HT-29 (cell line): ENCODE results near the gene BANK1. TPM values are rescaled to one million over a fixed set of nuclear protein-coding genes. Genes with fewer than 3 reads are reported as not detected.

Experiments
- DNase-seq: peaks from one replicate; pipeline ENCODE4 v3.0.0-alpha.2; 2015; ENCODE audit warnings: low spot score
- total RNA-seq: library from RNA; depleted of rRNA; stranded (reverse); fragments of >200 nt; shearing (Covaris generic); gene quantifications from 2 replicates; pipeline ENCODE4 v1.2.3, GENCODE V29; 2014; rRNA removed

The BANK1 gene
- 0.21 and 0.43 TPM in 2 replicates for total RNA-seq

- peak; percentile 31 for DNase-seq
Observed at GRCh38 chr4:101790521-101791181, at the start of gene BANK1. TSS of gene BANK1 (plus strand) at chr4:101790730. CDS start at chr4:101790881, 151 bp downstream.

GRCh38 chr4:101753721-101754120 is 36.8 kb upstream of the BANK1 start:
- DNase-seq: no peak

- no peak for DNase-seq
Observed at GRCh38 chr4:101756181-101756580, 34.3 kb upstream of the BANK1 start.

GRCh38 chr4:101761405-101761804 is 29.1 kb upstream of the BANK1 start:
- DNase-seq: no peak

GRCh38 chr4:101762025-101762424 is 28.5 kb upstream of the BANK1 start:
- no peak for DNase-seq

GRCh38 chr4:101762534-101762933 is 28.0 kb upstream of the BANK1 start:
- DNase-seq: no peak

GRCh38 chr4:101763576-101763975 is 27.0 kb upstream of the BANK1 start:
- no peak for DNase-seq

- DNase-seq: peak; percentile 64
Observed at GRCh38 chr4:101774807-101775206, 15.7 kb upstream of the BANK1 start.

- DNase-seq: no peak
Observed at GRCh38 chr4:101777431-101777830, 13.1 kb upstream of the BANK1 start.

GRCh38 chr4:101780284-101780683 is 10.2 kb upstream of the BANK1 start:
- DNase-seq: no peak

- DNase-seq: no peak
Observed at GRCh38 chr4:101782546-101782945, 8.0 kb upstream of the BANK1 start.

GRCh38 chr4:101784957-101785356 is 5.6 kb upstream of the BANK1 start:
- no peak for DNase-seq

- DNase-seq: no peak
Observed at GRCh38 chr4:101785486-101785885, 5.0 kb upstream of the BANK1 start.

- no peak for DNase-seq
Observed at GRCh38 chr4:101787701-101788316, 2.7 kb upstream of the BANK1 start.

- peak; percentile 32 for DNase-seq
Observed at GRCh38 chr4:101791182-101791558, 640 bp downstream of the BANK1 start.

GRCh38 chr4:101792056-101792590 is 1.6 kb downstream of the BANK1 start:
- DNase-seq: no peak

- no peak for DNase-seq
Observed at GRCh38 chr4:101793397-101793796, 2.9 kb downstream of the BANK1 start.

- DNase-seq: no peak
Observed at GRCh38 chr4:101794806-101795205, 4.3 kb downstream of the BANK1 start.

GRCh38 chr4:101795704-101796103 is 5.2 kb downstream of the BANK1 start:
- no peak for DNase-seq

GRCh38 chr4:101801958-101802357 is 11.4 kb downstream of the BANK1 start:
- DNase-seq: no peak

- no peak for DNase-seq
Observed at GRCh38 chr4:101806914-101807313, 16.4 kb downstream of the BANK1 start.

- no peak for DNase-seq
Observed at GRCh38 chr4:101807351-101807750, 16.8 kb downstream of the BANK1 start.

GRCh38 chr4:101813604-101814003 is 23.1 kb downstream of the BANK1 start:
- DNase-seq: no peak
